Loucy (cell line): Measurements from ENCODE around the gene TP53AIP1.
"Not testable (repeated sequence)": the region's sequence is repeated elsewhere in the genome, so short reads cannot be mapped to it uniquely, and the experiment has no call there.

ENCODE experiments used
- H2AFZ ChIP-seq: fragments of 200-600 bp; sonication (generic); 2 replicates; pipeline ENCODE4 v1.6.0; 2016; ENCODE audit warnings: antibody characterized with exemption, mild to moderate bottlenecking, low read length, moderate library complexity
- H3F3A ChIP-seq: fragments of 200-600 bp; 2 replicates; pipeline ENCODE4 v1.6.0; 2016; ENCODE audit warnings: antibody characterized with exemption, low read depth, mild to moderate bottlenecking
- H3K27me3 ChIP-seq: fragments of 200-600 bp; sonication (generic); 2 replicates; pipeline ENCODE4 v1.6.1; 2014; ENCODE audit warnings: low read length, mild to moderate bottlenecking; ENCODE audit not compliant: insufficient read depth, poor library complexity, severe bottlenecking
- H3K36me3 ChIP-seq: fragments of 200-600 bp; sonication (generic); 2 replicates; pipeline ENCODE4 v1.6.1; 2016; ENCODE audit warnings: low read length; ENCODE audit not compliant: insufficient read depth
- H3K4me1 ChIP-seq: fragments of 200-600 bp; sonication (generic); 2 replicates; pipeline ENCODE4 v1.5.1; 2014; ENCODE audit warnings: low read length, mild to moderate bottlenecking; ENCODE audit not compliant: insufficient read depth, poor library complexity, severe bottlenecking
- H3K4me2 ChIP-seq: fragments of 200-600 bp; sonication (generic); 2 replicates; pipeline ENCODE4 v1.6.0; 2014; ENCODE audit warnings: antibody characterized with exemption, low read length, low read depth, mild to moderate bottlenecking; ENCODE audit not compliant: poor library complexity, severe bottlenecking
- H3K4me3 ChIP-seq: fragments of 200-600 bp; sonication (generic); 2 replicates; pipeline ENCODE4 v1.5.1; 2014; ENCODE audit warnings: low read length, mild to moderate bottlenecking, mixed read lengths; ENCODE audit not compliant: poor library complexity, severe bottlenecking
- H3K79me2 ChIP-seq: fragments of 200-600 bp; sonication (generic); 2 replicates; pipeline ENCODE4 v1.6.1; 2014; ENCODE audit warnings: low read length; ENCODE audit not compliant: insufficient read depth
- H3K9ac ChIP-seq: fragments of 200-600 bp; sonication (generic); 2 replicates; pipeline ENCODE4 v1.6.0; 2014; ENCODE audit warnings: mild to moderate bottlenecking, low read depth, low read length, moderate library complexity; ENCODE audit not compliant: poor library complexity, severe bottlenecking
- H3K9me2 ChIP-seq: fragments of 200-600 bp; sonication (generic); replicated peaks from 2 replicates; pipeline ENCODE4 v1.6.1; 2016; ENCODE audit warnings: low read depth, low read length, mixed read lengths
- H3K9me3 ChIP-seq: fragments of 200-600 bp; sonication (generic); 2 replicates; pipeline ENCODE4 v1.6.1; 2014; ENCODE audit warnings: mild to moderate bottlenecking, antibody characterized with exemption, low read length, low read depth; ENCODE audit not compliant: insufficient read depth
- H4K20me1 ChIP-seq: fragments of 200-600 bp; sonication (generic); 2 replicates; pipeline ENCODE4 v1.6.0; 2014; ENCODE audit warnings: antibody characterized with exemption, low read length, mild to moderate bottlenecking; ENCODE audit not compliant: insufficient read depth, poor library complexity, severe bottlenecking
- EZH2phosphoT487 ChIP-seq: fragments of 200-600 bp; IDR thresholded peaks from 2 replicates; pipeline ENCODE4 v1.6.1; 2018; ENCODE audit warnings: antibody characterized with exemption, mild to moderate bottlenecking, moderate library complexity, borderline replicate concordance
- TF ChIP-seq, protein P1 (sequence below): fragments of 200-600 bp; sonication (generic); conservative IDR thresholded peaks from 2 replicates; pipeline ENCODE4 v1.5.1; 2014; ENCODE audit warnings: mild to moderate bottlenecking, antibody characterized with exemption, low read length

The TP53AIP1 gene

DNA sequence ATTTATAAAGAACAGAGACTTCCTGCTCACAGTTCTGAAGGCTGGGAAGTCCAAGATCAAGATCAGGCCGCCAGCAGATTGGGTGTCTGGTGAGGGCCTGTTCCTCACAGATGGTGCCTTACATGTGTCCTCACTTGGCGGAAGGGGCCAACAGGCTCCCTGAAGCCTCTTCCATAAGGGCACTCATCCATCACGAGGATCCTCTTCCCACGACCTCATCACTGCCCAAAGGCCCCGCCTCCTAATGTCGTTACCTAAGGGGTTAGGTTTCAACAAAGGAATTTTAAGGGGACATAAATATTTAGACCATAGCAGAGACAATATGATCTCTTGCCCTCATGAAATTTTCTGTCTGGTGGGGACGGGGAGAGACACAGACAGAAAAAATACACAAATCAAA is 18.6 kb downstream of the TP53AIP1 start:
- Histone ChIP-seq H3K9ac (no peak overlapping the region), H3K27me3 (no peaks in the 10 kb centered on the region), H2AFZ (no peak overlapping the region), H3K4me1 (peaks cover 3% of the 10 kb centered on the region), H3K4me2 (no peak overlapping the region), H3K79me2 (no peaks in the 10 kb centered on the region), H3F3A (no peaks in the 10 kb centered on the region), H3K4me3 (no peak overlapping the region), H3K36me3 (no peaks in the 10 kb centered on the region), H4K20me1 (no peaks in the 10 kb centered on the region), H3K9me3 (no peaks in the 10 kb centered on the region), H3K9me2 (no peaks in the 10 kb centered on the region)
- no peak for TF ChIP-seq EZH2phosphoT487
- TF ChIP-seq, protein P1, sequence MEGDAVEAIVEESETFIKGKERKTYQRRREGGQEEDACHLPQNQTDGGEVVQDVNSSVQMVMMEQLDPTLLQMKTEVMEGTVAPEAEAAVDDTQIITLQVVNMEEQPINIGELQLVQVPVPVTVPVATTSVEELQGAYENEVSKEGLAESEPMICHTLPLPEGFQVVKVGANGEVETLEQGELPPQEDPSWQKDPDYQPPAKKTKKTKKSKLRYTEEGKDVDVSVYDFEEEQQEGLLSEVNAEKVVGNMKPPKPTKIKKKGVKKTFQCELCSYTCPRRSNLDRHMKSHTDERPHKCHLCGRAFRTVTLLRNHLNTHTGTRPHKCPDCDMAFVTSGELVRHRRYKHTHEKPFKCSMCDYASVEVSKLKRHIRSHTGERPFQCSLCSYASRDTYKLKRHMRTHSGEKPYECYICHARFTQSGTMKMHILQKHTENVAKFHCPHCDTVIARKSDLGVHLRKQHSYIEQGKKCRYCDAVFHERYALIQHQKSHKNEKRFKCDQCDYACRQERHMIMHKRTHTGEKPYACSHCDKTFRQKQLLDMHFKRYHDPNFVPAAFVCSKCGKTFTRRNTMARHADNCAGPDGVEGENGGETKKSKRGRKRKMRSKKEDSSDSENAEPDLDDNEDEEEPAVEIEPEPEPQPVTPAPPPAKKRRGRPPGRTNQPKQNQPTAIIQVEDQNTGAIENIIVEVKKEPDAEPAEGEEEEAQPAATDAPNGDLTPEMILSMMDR, result no peak

DNA sequence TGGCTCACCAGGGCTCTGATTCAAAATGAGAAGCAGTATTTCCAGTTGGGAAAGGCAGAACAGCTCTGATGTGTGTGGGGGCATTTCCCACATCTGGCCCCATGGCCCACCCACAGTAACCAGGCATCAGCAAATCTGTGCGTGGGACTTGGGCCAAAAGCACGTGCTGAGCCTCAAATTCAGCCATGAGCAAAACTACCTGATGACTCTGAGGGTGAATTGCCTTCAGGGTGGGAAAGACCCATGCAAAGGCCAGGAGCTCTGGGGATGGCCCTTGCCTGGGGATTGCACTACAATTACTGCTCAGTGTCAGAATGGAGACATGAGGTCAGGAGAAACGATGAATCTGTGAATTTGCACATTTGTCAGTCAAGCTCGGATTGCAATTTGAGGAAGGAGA is 20.9 kb downstream of the TP53AIP1 start:
- TF ChIP-seq, protein P1, result no peak
- TF ChIP-seq EZH2phosphoT487, result no peak
- H3K4me2 ChIP-seq, result no peak overlapping the region
- H3K36me3 ChIP-seq, result no peaks in the 10 kb centered on the region
- H2AFZ ChIP-seq, result no peak overlapping the region
- H3K4me1 ChIP-seq, result peaks cover 5% of the 10 kb centered on the region
- no peaks in the 10 kb centered on the region for H3K27me3 ChIP-seq
- no peaks in the 10 kb centered on the region for H3K79me2 ChIP-seq
- no peak overlapping the region for H3K9ac ChIP-seq
- no peaks in the 10 kb centered on the region for H3K9me2 ChIP-seq
- H3K4me3 ChIP-seq, result no peak overlapping the region
- no peaks in the 10 kb centered on the region for H3K9me3 ChIP-seq
- no peaks in the 10 kb centered on the region for H4K20me1 ChIP-seq
- no peaks in the 10 kb centered on the region for H3F3A ChIP-seq

DNA sequence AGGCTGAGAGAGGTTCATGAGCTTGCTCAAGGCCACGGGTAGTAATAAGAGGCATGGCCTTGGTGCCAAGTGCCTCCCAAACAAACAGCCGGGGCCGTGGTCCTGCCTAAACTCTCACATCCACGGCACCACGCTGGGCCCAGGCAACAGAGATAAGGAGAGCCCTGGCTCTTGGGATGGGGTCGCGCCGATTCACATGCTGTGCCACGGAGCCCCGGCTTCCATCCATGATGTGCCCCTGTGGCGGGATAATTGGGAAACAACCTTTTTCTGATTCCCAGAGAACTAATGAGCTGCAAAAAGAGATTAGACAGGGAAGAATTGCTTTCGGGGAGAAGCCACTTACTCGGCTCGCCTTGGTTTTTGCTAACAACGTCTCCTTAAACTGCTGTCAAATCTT is 22.0 kb downstream of the TP53AIP1 start:
- no peaks in the 10 kb centered on the region for H3K27me3 ChIP-seq
- H3K36me3 ChIP-seq, result no peaks in the 10 kb centered on the region
- H3K79me2 ChIP-seq, result no peaks in the 10 kb centered on the region
- no peaks in the 10 kb centered on the region for H4K20me1 ChIP-seq
- no peak overlapping the region for H3K4me3 ChIP-seq
- no peaks in the 10 kb centered on the region for H3F3A ChIP-seq
- H3K9me2 ChIP-seq, result no peaks in the 10 kb centered on the region
- no peak overlapping the region for H2AFZ ChIP-seq
- H3K9ac ChIP-seq, result no peak overlapping the region
- no peak overlapping the region for H3K4me2 ChIP-seq
- H3K9me3 ChIP-seq, result no peaks in the 10 kb centered on the region
- TF ChIP-seq, protein P1, result no peak
- TF ChIP-seq EZH2phosphoT487, result no peak
- H3K4me1 ChIP-seq, result peaks cover 5% of the 10 kb centered on the region

DNA sequence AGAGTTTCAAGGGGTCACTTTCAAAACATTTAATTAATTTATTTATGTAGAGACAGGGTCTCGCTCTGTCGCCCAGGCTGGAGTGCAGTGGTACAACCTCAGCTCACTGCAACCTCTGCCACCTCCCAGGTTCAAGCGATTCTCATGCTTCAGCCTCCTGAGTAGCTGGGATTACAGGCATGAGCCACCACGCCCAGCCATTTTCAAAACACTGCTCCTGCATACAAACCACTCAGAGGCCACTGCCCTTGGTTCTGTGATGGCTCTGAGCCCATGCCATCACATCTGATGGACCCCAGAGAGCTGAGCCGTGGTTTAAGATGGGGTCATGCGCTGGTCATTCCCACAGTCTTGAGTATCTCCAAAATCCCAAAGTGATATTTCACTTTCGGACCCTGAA is 23.0 kb downstream of the TP53AIP1 start:
- not testable (repeated sequence) for H2AFZ ChIP-seq, H3K4me3 ChIP-seq, H3K4me2 ChIP-seq, H3F3A ChIP-seq, H3K36me3 ChIP-seq, H3K4me1 ChIP-seq, H3K27me3 ChIP-seq, H3K9me2 ChIP-seq, H4K20me1 ChIP-seq, H3K9ac ChIP-seq, H3K9me3 ChIP-seq, H3K79me2 ChIP-seq
